Measurements from ENCODE around the gene KCNC4.

KCNC4 gene

GRCh38 chr1:110188035-110188618 lies 22.0 kb upstream of the KCNC4 start:
- no peaks in the 10 kb centered on the region for H3K27me3 ChIP-seq (ENCODE audit: insufficient read depth, poor library complexity, severe bottlenecking)
- H3K4me1 ChIP-seq (ENCODE audit: insufficient read depth, poor library complexity, severe bottlenecking), result peaks cover 13% of the 10 kb centered on the region
- peak overlapping the region; percentile 5 for H3K27ac ChIP-seq (ENCODE audit: poor library complexity, severe bottlenecking)
- H3K9me3 ChIP-seq (ENCODE audit: severe bottlenecking), result no peaks in the 10 kb centered on the region
- ATAC-seq (ENCODE audit: low read depth) (peak; percentile 78), DNase-seq (ENCODE audit: low spot score) (no peak)
- no peak for TF ChIP-seq CTCF (IDR thresholded peaks at IDR 0.05; ENCODE audit: poor library complexity, severe bottlenecking)
- no peak overlapping the region for H3K4me3 ChIP-seq (ENCODE audit: severe bottlenecking)
- no peaks in the 10 kb centered on the region for H3K36me3 ChIP-seq (ENCODE audit: low read depth)

GRCh38 chr1:110189181-110189580 lies 20.9 kb upstream of the KCNC4 start:
- H3K4me3 ChIP-seq (ENCODE audit: severe bottlenecking), result no peak overlapping the region
- TF ChIP-seq CTCF (IDR thresholded peaks at IDR 0.05; ENCODE audit: poor library complexity, severe bottlenecking), result no peak
- H3K27me3 ChIP-seq (ENCODE audit: insufficient read depth, poor library complexity, severe bottlenecking), result no peaks in the 10 kb centered on the region
- no peak for DNase-seq (ENCODE audit: low spot score)
- H3K36me3 ChIP-seq (ENCODE audit: low read depth), result no peaks in the 10 kb centered on the region
- ATAC-seq (ENCODE audit: low read depth), result no peak
- H3K4me1 ChIP-seq (ENCODE audit: insufficient read depth, poor library complexity, severe bottlenecking), result peaks cover 13% of the 10 kb centered on the region
- H3K9me3 ChIP-seq (ENCODE audit: severe bottlenecking), result no peaks in the 10 kb centered on the region
- H3K27ac ChIP-seq (ENCODE audit: poor library complexity, severe bottlenecking), result no peak overlapping the region

GRCh38 chr1:110190282-110190929 lies 19.7 kb upstream of the KCNC4 start:
- Histone ChIP-seq H3K36me3 (ENCODE audit: low read depth) (no peaks in the 10 kb centered on the region), H3K27ac (ENCODE audit: poor library complexity, severe bottlenecking) (no peak overlapping the region), H3K9me3 (ENCODE audit: severe bottlenecking) (no peaks in the 10 kb centered on the region), H3K4me1 (ENCODE audit: insufficient read depth, poor library complexity, severe bottlenecking) (peaks cover 13% of the 10 kb centered on the region), H3K4me3 (ENCODE audit: severe bottlenecking) (no peak overlapping the region), H3K27me3 (ENCODE audit: insufficient read depth, poor library complexity, severe bottlenecking) (no peaks in the 10 kb centered on the region)
- no peak for ATAC-seq (ENCODE audit: low read depth)
- DNase-seq (ENCODE audit: low spot score), result no peak
- TF ChIP-seq CTCF (IDR thresholded peaks at IDR 0.05; ENCODE audit: poor library complexity, severe bottlenecking), result no peak

GRCh38 chr1:110192541-110192940 lies 17.6 kb upstream of the KCNC4 start:
- Histone ChIP-seq H3K4me1 (ENCODE audit: insufficient read depth, poor library complexity, severe bottlenecking) (peaks cover 13% of the 10 kb centered on the region), H3K36me3 (ENCODE audit: low read depth) (no peaks in the 10 kb centered on the region), H3K4me3 (ENCODE audit: severe bottlenecking) (no peak overlapping the region), H3K9me3 (ENCODE audit: severe bottlenecking) (no peaks in the 10 kb centered on the region), H3K27ac (ENCODE audit: poor library complexity, severe bottlenecking) (no peak overlapping the region), H3K27me3 (ENCODE audit: insufficient read depth, poor library complexity, severe bottlenecking) (no peaks in the 10 kb centered on the region)
- no peak for TF ChIP-seq CTCF (IDR thresholded peaks at IDR 0.05; ENCODE audit: poor library complexity, severe bottlenecking)
- DNase-seq (ENCODE audit: low spot score) (no peak), ATAC-seq (ENCODE audit: low read depth) (no peak)

- ATAC-seq (ENCODE audit: low read depth) (no peak), DNase-seq (ENCODE audit: low spot score) (no peak)
- no peaks in the 10 kb centered on the region for H3K27me3 ChIP-seq (ENCODE audit: insufficient read depth, poor library complexity, severe bottlenecking)
- H3K36me3 ChIP-seq (ENCODE audit: low read depth), result no peaks in the 10 kb centered on the region
- H3K4me3 ChIP-seq (ENCODE audit: severe bottlenecking), result no peak overlapping the region
- H3K4me1 ChIP-seq (ENCODE audit: insufficient read depth, poor library complexity, severe bottlenecking), result no peaks in the 10 kb centered on the region
- no peaks in the 10 kb centered on the region for H3K9me3 ChIP-seq (ENCODE audit: severe bottlenecking)
- no peak overlapping the region for H3K27ac ChIP-seq (ENCODE audit: poor library complexity, severe bottlenecking)
- TF ChIP-seq CTCF (IDR thresholded peaks at IDR 0.05; ENCODE audit: poor library complexity, severe bottlenecking), result no peak
Measured at GRCh38 chr1:110195196-110195595, 14.9 kb upstream of the KCNC4 start.
